ENCODE results near the gene VPS36. TPM values are rescaled to one million over a fixed set of nuclear protein-coding genes. Genes with fewer than 3 reads are reported as not detected.

The VPS36 gene
- total and polyA plus RNA-seq, 4 donors, result 10.1 to 34.6 (median 26.2) TPM

DNA sequence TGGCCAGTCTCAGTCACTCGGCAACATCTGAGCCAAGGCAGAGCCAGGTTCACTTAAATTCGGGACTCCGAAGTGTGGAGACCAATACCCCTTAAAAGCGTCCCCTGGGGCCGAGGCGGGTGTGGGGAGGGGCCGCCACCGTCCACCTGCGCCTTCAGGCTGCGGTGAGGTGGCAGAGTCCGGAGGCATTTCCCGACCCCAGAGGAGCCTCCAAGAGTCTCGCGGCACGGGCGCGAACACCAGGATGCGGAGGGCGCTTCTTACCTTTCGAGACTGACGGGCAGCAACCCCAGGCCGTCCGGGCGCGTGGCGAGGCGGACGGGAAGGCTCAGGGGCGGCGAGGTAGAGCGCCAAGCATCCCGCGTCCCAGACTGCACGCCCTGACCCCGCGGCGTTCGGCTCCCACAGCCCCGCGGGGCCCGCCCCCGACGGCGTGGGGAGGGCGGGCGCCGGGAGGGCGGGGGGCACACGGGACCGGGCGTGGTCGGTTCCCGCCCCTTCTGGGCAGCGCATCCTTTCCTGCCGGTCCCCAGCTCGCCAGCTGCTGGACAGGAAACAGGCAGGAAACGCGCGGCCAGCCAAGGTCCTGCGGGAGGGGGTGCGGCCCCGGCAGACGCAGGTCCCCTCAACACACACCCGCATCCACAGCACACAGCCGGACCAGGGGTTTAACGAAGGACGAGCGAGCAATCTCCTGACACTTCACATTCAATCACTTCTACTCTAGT lies 44.5 kb downstream of the VPS36 start, which contains the start of gene THSD1:
TSS of gene THSD1 (minus strand) at position 406 of the 728 bp plus-strand sequence. CDS start 3,572 bp downstream, outside the sequence.
- Histone ChIP-seq H3K4me1 (ENCODE audit: control insufficient read depth in 4 of 4, insufficient read depth in 4 of 4, low read length in 3 of 4) (peaks cover 2 to 13% (median 10%) of the 10 kb centered on the region in 4 donors), H3K27ac (ENCODE audit: low read depth in 1 of 2, low read length in 2 of 2) (peak within 1 kb of the TSS; percentile 41 to 42), H3K27me3 (ENCODE audit: control insufficient read depth in 4 of 4, insufficient read depth in 4 of 4, low read length in 3 of 4) (no peaks in the 10 kb centered on the region), H3K9ac (ENCODE audit: low read depth in 1 of 2, low read length in 2 of 2) (peak within 1 kb of the TSS in 1 of 2 donors; percentile 31), H3K4me3 (ENCODE audit: low read depth in 1 of 3, low read length in 3 of 3) (peak within 1 kb of the TSS; percentile 41 to 67 (median 63)), H3K36me3 (ENCODE audit: control insufficient read depth in 4 of 4, insufficient read depth in 3 of 4, low read depth in 1 of 4, low read length in 3 of 4) (peaks cover 0 to 3% (median 0%) of the 10 kb centered on the region in 4 donors), H3K9me3 (ENCODE audit: control insufficient read depth in 4 of 4, low read length in 3 of 4) (no peaks in the 10 kb centered on the region)
- DNase-seq (ENCODE audit: low spot score), result no peak
- WGBS, result 2% methylated on average over 68 of the region's 68 CpGs
- TF ChIP-seq REST (IDR thresholded peaks at IDR 0.05) (peak; percentile 1), GABPA (IDR thresholded peaks at IDR 0.05 in 1 of 2, conservative IDR thresholded peaks at IDR 0.05 in 1 of 2) (no peak)

DNA sequence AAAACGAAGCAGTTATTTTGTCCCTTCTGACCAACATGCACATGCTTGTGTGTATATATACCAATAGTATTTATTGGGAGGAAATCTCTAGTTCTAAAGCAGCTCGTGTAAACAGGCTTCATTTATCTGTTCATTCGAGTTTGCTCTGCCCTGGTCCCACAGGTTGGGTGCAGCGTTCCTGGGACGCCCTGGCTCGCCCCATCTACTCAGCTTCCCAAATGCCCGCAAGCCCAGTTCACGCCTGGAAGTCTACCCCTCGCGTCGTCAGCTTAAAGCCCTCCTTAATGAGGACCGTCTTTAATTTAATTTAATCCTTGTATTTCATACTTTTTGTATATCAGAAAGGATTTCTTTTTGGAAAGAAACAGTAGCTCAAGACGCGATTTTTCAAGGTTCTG lies 45.1 kb downstream of the VPS36 start:
- no peak overlapping the region for H3K27ac ChIP-seq (ENCODE audit: low read depth in 1 of 2, low read length in 2 of 2)

More for the DNA sequence above, 45.1 kb downstream of the VPS36 start:
- TF ChIP-seq HNF4G (IDR thresholded peaks at IDR 0.05) (no peak), REST (IDR thresholded peaks at IDR 0.05) (no peak), RXRA (IDR thresholded peaks at IDR 0.05) (no peak), JUND (IDR thresholded peaks at IDR 0.05) (no peak), EGR1 (IDR thresholded peaks at IDR 0.05; ENCODE audit: low read depth in 2 of 2) (no peak), NR2F2 (IDR thresholded peaks at IDR 0.05) (no peak), FOXA2 (IDR thresholded peaks at IDR 0.05) (no peak), HNF4A (conservative IDR thresholded peaks at IDR 0.05) (no peak), SP1 (IDR thresholded peaks at IDR 0.05) (no peak), GABPA (IDR thresholded peaks at IDR 0.05 in 1 of 2, conservative IDR thresholded peaks at IDR 0.05 in 1 of 2) (no peak)
- TF ChIP-seq, protein P1, sequence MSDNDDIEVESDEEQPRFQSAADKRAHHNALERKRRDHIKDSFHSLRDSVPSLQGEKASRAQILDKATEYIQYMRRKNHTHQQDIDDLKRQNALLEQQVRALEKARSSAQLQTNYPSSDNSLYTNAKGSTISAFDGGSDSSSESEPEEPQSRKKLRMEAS (IDR thresholded peaks at IDR 0.05), result no peak
- Histone ChIP-seq H3K9me3 (ENCODE audit: control insufficient read depth in 4 of 4, low read length in 3 of 4) (no peaks in the 10 kb centered on the region), H3K27me3 (ENCODE audit: control insufficient read depth in 4 of 4, insufficient read depth in 4 of 4, low read length in 3 of 4) (no peaks in the 10 kb centered on the region), H3K9ac (ENCODE audit: low read depth in 1 of 2, low read length in 2 of 2) (peak overlapping the region in 1 of 2 donors; percentile 31), H3K4me1 (ENCODE audit: control insufficient read depth in 4 of 4, insufficient read depth in 4 of 4, low read length in 3 of 4) (peaks cover 2 to 13% (median 10%) of the 10 kb centered on the region in 4 donors), H3K36me3 (ENCODE audit: control insufficient read depth in 4 of 4, insufficient read depth in 3 of 4, low read depth in 1 of 4, low read length in 3 of 4) (peaks cover 0 to 3% (median 0%) of the 10 kb centered on the region in 4 donors), H3K4me3 (ENCODE audit: low read depth in 1 of 3, low read length in 3 of 3) (peak overlapping the region; percentile 41 to 67 (median 63))
- 22% methylated on average over 14 of the region's 14 CpGs for WGBS
- DNase-seq (ENCODE audit: low spot score), result no peak
